Measurements from ENCODE around the gene TIE1.
A peak's percentile ranks its signal among the peaks of the same experiment; 100 is the strongest.

The TIE1 gene

GRCh38 chr1:43267291-43267805 lies 33.4 kb upstream of the TIE1 start:
- Histone ChIP-seq H3K27ac (ENCODE audit: low read depth, low read length, severe bottlenecking) (no peak overlapping the region), H3K4me3 (ENCODE audit: extremely low read depth, insufficient read depth, low read length, poor library complexity, severe bottlenecking) (no peak overlapping the region), H3K4me1 (ENCODE audit: control insufficient read depth, insufficient read depth, low read length, poor library complexity, severe bottlenecking) (peaks cover 15% of the 10 kb centered on the region), H3K36me3 (ENCODE audit: control insufficient read depth, insufficient read depth, low read length) (no peaks in the 10 kb centered on the region), H3K9me3 (ENCODE audit: control insufficient read depth, low read length) (peaks cover 18% of the 10 kb centered on the region)
- WGBS, 2 experiments (ENCODE audit: insufficient coverage in 2 of 2) = 81 to 92% methylated on average over 8 to 9 of the region's 9 CpGs

- Histone ChIP-seq H3K4me1 (ENCODE audit: control insufficient read depth, insufficient read depth, low read length, poor library complexity, severe bottlenecking) (peaks cover 15% of the 10 kb centered on the region), H3K27ac (ENCODE audit: low read depth, low read length, severe bottlenecking) (no peak overlapping the region), H3K4me3 (ENCODE audit: extremely low read depth, insufficient read depth, low read length, poor library complexity, severe bottlenecking) (no peak overlapping the region), H3K36me3 (ENCODE audit: control insufficient read depth, insufficient read depth, low read length) (no peaks in the 10 kb centered on the region), H3K9me3 (ENCODE audit: control insufficient read depth, low read length) (peaks cover 13% of the 10 kb centered on the region)
- 88 to 100% methylated on average over 1 of the region's 3 CpGs for WGBS, 2 experiments (ENCODE audit: insufficient coverage in 2 of 2)
Measured at GRCh38 chr1:43267818-43268425, 32.9 kb upstream of the TIE1 start.

GRCh38 chr1:43269627-43270375 lies 31.0 kb upstream of the TIE1 start, which contains the start of gene TMEM125:
TSS of gene TMEM125 (plus strand) at chr1:43269983. CDS start at chr1:43272723, 2,740 bp downstream.
- 89 to 92% methylated on average over 6 to 7 of the region's 7 CpGs for WGBS, 2 experiments (ENCODE audit: insufficient coverage in 2 of 2)
- Histone ChIP-seq H3K27ac (ENCODE audit: low read depth, low read length, severe bottlenecking) (no peak within 1 kb of the TSS), H3K9me3 (ENCODE audit: control insufficient read depth, low read length) (peaks cover 12% of the 10 kb centered on the region), H3K4me3 (ENCODE audit: extremely low read depth, insufficient read depth, low read length, poor library complexity, severe bottlenecking) (peak within 1 kb of the TSS; percentile 16), H3K4me1 (ENCODE audit: control insufficient read depth, insufficient read depth, low read length, poor library complexity, severe bottlenecking) (peaks cover 15% of the 10 kb centered on the region), H3K36me3 (ENCODE audit: control insufficient read depth, insufficient read depth, low read length) (no peaks in the 10 kb centered on the region)

GRCh38 chr1:43270421-43271095 lies 30.2 kb upstream of the TIE1 start:
- H3K27ac ChIP-seq (ENCODE audit: low read depth, low read length, severe bottlenecking) = no peak overlapping the region
- H3K36me3 ChIP-seq (ENCODE audit: control insufficient read depth, insufficient read depth, low read length) = no peaks in the 10 kb centered on the region
- H3K4me3 ChIP-seq (ENCODE audit: extremely low read depth, insufficient read depth, low read length, poor library complexity, severe bottlenecking) = peak overlapping the region; percentile 16
- H3K9me3 ChIP-seq (ENCODE audit: control insufficient read depth, low read length) = peaks cover 5% of the 10 kb centered on the region
- WGBS, 2 experiments (ENCODE audit: insufficient coverage in 2 of 2) = 32 to 37% methylated on average over 18 to 25 of the region's 29 CpGs
- peaks cover 15% of the 10 kb centered on the region for H3K4me1 ChIP-seq (ENCODE audit: control insufficient read depth, insufficient read depth, low read length, poor library complexity, severe bottlenecking)

- Histone ChIP-seq H3K27ac (ENCODE audit: low read depth, low read length, severe bottlenecking) (no peak overlapping the region), H3K4me1 (ENCODE audit: control insufficient read depth, insufficient read depth, low read length, poor library complexity, severe bottlenecking) (peaks cover 15% of the 10 kb centered on the region), H3K9me3 (ENCODE audit: control insufficient read depth, low read length) (peaks cover 4% of the 10 kb centered on the region), H3K36me3 (ENCODE audit: control insufficient read depth, insufficient read depth, low read length) (no peaks in the 10 kb centered on the region), H3K4me3 (ENCODE audit: extremely low read depth, insufficient read depth, low read length, poor library complexity, severe bottlenecking) (no peak overlapping the region)
- WGBS, 2 experiments (ENCODE audit: insufficient coverage in 2 of 2) = 68 to 76% methylated on average over 11 of the region's 12 CpGs
Measured at GRCh38 chr1:43271186-43272118, 29.3 kb upstream of the TIE1 start.

GRCh38 chr1:43272161-43272560 lies 28.6 kb upstream of the TIE1 start:
- no peak overlapping the region for H3K27ac ChIP-seq (ENCODE audit: low read depth, low read length, severe bottlenecking)
- H3K4me1 ChIP-seq (ENCODE audit: control insufficient read depth, insufficient read depth, low read length, poor library complexity, severe bottlenecking) = peaks cover 15% of the 10 kb centered on the region
- peaks cover 4% of the 10 kb centered on the region for H3K9me3 ChIP-seq (ENCODE audit: control insufficient read depth, low read length)
- no peak overlapping the region for H3K4me3 ChIP-seq (ENCODE audit: extremely low read depth, insufficient read depth, low read length, poor library complexity, severe bottlenecking)
- 90 to 92% methylated on average over 6 to 9 of the region's 9 CpGs for WGBS, 2 experiments (ENCODE audit: insufficient coverage in 2 of 2)
- no peaks in the 10 kb centered on the region for H3K36me3 ChIP-seq (ENCODE audit: control insufficient read depth, insufficient read depth, low read length)

GRCh38 chr1:43272576-43273571 lies 27.9 kb upstream of the TIE1 start:
- no peak overlapping the region for H3K4me3 ChIP-seq (ENCODE audit: extremely low read depth, insufficient read depth, low read length, poor library complexity, severe bottlenecking)
- H3K4me1 ChIP-seq (ENCODE audit: control insufficient read depth, insufficient read depth, low read length, poor library complexity, severe bottlenecking) = peaks cover 15% of the 10 kb centered on the region
- no peak overlapping the region for H3K27ac ChIP-seq (ENCODE audit: low read depth, low read length, severe bottlenecking)
- 96% methylated on average over 45 to 46 of the region's 46 CpGs for WGBS, 2 experiments (ENCODE audit: insufficient coverage in 2 of 2)
- H3K9me3 ChIP-seq (ENCODE audit: control insufficient read depth, low read length) = peaks cover 4% of the 10 kb centered on the region
- no peaks in the 10 kb centered on the region for H3K36me3 ChIP-seq (ENCODE audit: control insufficient read depth, insufficient read depth, low read length)

- 88% methylated on average over 1 of the region's 7 CpGs for WGBS, 2 experiments (ENCODE audit: insufficient coverage in 2 of 2)
Measured at GRCh38 chr1:43273708-43274107, 27.1 kb upstream of the TIE1 start.

GRCh38 chr1:43274125-43274803 lies 26.5 kb upstream of the TIE1 start:
- H3K27ac ChIP-seq (ENCODE audit: low read depth, low read length, severe bottlenecking) = peak overlapping the region; percentile 32

More at GRCh38 chr1:43273708-43274107, 27.1 kb upstream of the TIE1 start:
- H3K27ac ChIP-seq (ENCODE audit: low read depth, low read length, severe bottlenecking) = no peak overlapping the region
- no peaks in the 10 kb centered on the region for H3K36me3 ChIP-seq (ENCODE audit: control insufficient read depth, insufficient read depth, low read length)
- peaks cover 15% of the 10 kb centered on the region for H3K4me1 ChIP-seq (ENCODE audit: control insufficient read depth, insufficient read depth, low read length, poor library complexity, severe bottlenecking)
- no peak overlapping the region for H3K4me3 ChIP-seq (ENCODE audit: extremely low read depth, insufficient read depth, low read length, poor library complexity, severe bottlenecking)
- peaks cover 4% of the 10 kb centered on the region for H3K9me3 ChIP-seq (ENCODE audit: control insufficient read depth, low read length)

More at GRCh38 chr1:43274125-43274803, 26.5 kb upstream of the TIE1 start:
- H3K9me3 ChIP-seq (ENCODE audit: control insufficient read depth, low read length) = peaks cover 4% of the 10 kb centered on the region
- WGBS, 2 experiments (ENCODE audit: insufficient coverage in 2 of 2) = 85 to 88% methylated on average over 9 to 10 of the region's 11 CpGs
- H3K4me1 ChIP-seq (ENCODE audit: control insufficient read depth, insufficient read depth, low read length, poor library complexity, severe bottlenecking) = peaks cover 15% of the 10 kb centered on the region
- H3K36me3 ChIP-seq (ENCODE audit: control insufficient read depth, insufficient read depth, low read length) = no peaks in the 10 kb centered on the region
- H3K4me3 ChIP-seq (ENCODE audit: extremely low read depth, insufficient read depth, low read length, poor library complexity, severe bottlenecking) = no peak overlapping the region

Measured in mesodermal cell (in vitro differentiated cells).